ENCODE results near the gene OSBPL6.

Gene OSBPL6

DNA sequence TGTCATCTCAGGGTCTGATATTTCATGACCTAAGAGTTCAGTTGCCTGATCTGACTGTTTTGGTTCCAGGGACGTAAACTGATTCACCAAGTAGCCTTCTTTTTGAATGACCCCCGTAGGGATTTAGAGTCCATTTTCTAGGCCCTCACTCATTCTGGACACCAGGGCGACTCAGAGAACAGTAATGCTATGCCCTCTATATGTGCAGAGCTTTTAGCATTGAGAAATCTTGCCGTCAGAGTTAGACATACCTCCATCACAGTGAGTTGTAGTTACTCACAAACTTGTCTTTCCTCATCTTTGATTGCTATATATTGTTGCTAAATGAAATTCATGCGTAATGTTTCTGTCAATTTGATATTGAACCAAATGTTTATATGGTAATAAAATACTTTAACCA lies 92.3 kb downstream of the OSBPL6 start:
- Mint-ChIP-seq H3K27ac (no peak overlapping the region), H3K36me3 (no peaks in the 10 kb centered on the region), H3K4me1 (no peaks in the 10 kb centered on the region), H3K9me3 (no peaks in the 10 kb centered on the region), H3K4me3 (no peak overlapping the region)
- ATAC-seq (no peak), DNase-seq (ENCODE audit: low spot score in 2 of 2) (no peak)

DNA sequence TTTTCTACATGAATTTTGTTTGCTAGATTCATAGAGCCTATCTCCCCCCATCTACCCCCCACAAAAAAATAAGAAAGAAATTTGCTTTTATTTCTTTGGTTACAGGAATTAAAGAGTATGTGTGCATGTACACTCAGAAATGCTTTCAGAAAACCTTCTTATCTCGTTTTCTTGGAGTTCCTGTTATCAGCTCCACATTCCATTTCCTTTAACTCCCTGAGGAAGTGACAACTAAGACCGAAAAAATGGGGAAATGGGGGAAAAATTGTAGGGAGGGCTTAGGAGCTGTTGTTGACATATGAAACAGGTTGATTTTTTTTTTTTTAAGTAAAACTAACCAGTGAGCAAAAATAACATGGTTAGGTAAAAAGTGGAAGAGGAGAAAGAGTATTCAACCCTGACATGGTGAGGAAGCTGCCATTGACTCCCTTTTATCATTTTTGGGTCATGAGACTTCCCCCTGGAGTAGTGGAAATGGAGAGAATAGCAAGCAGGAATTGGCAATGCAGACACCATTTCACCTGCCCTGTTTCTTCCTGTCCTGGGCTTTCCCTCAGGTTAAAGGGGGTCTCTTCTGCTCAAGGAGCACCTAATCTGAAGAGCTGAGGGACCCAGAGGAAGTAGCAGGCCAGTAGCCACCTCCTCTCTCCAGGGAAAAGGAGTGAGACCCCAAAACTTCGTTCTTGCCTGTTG lies 93.5 kb downstream of the OSBPL6 start:
- DNase-seq (ENCODE audit: low spot score in 2 of 2) = no peak
- Mint-ChIP-seq H3K36me3 (no peaks in the 10 kb centered on the region), H3K27ac (no peak overlapping the region), H3K4me3 (no peak overlapping the region), H3K4me1 (no peaks in the 10 kb centered on the region), H3K9me3 (no peaks in the 10 kb centered on the region)
- no peak for ATAC-seq

- H3K27ac Mint-ChIP-seq = no peak overlapping the region
- DNase-seq (ENCODE audit: low spot score in 2 of 2) = no peak
- H3K4me3 Mint-ChIP-seq = no peak overlapping the region
- no peak for ATAC-seq
- H3K4me1 Mint-ChIP-seq = no peaks in the 10 kb centered on the region
- no peaks in the 10 kb centered on the region for H3K9me3 Mint-ChIP-seq
- no peaks in the 10 kb centered on the region for H3K36me3 Mint-ChIP-seq
Observed at GRCh38 chr2:178291703-178292102, 97.4 kb downstream of the OSBPL6 start.

- ATAC-seq (no peak), DNase-seq (ENCODE audit: low spot score in 2 of 2) (no peak)
- Mint-ChIP-seq H3K4me3 (no peak overlapping the region), H3K27ac (no peak overlapping the region), H3K4me1 (no peaks in the 10 kb centered on the region), H3K36me3 (no peaks in the 10 kb centered on the region), H3K9me3 (no peaks in the 10 kb centered on the region)
Observed at GRCh38 chr2:178292586-178292985, 98.3 kb downstream of the OSBPL6 start.

DNA sequence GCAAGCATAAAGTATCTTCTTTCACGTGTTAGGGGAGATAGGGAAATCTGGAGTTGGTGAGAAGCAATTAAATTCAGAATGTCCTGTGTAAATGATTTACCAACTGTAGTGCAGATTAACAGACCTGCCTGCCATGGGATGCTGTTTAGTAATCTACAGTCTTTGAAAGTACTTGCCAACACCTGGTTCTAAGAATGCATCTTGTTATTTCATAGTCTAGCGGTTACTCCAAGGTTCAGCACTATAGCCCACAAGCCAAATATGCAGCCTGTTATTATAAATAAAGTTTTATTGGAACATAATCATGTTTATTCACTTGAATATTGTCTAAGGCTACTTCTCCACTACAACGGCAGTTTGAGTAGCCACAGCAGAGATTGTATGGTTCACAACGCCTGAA lies 100.8 kb downstream of the OSBPL6 start:
- Mint-ChIP-seq H3K4me3 (no peak overlapping the region), H3K4me1 (no peaks in the 10 kb centered on the region), H3K27ac (no peak overlapping the region), H3K36me3 (no peaks in the 10 kb centered on the region), H3K9me3 (no peaks in the 10 kb centered on the region)
- ATAC-seq (no peak), DNase-seq (ENCODE audit: low spot score in 2 of 2) (no peak)

GRCh38 chr2:178295906-178296305 lies 101.6 kb downstream of the OSBPL6 start:
- ATAC-seq (no peak), DNase-seq (ENCODE audit: low spot score in 2 of 2) (no peak)
- Mint-ChIP-seq H3K9me3 (no peaks in the 10 kb centered on the region), H3K4me1 (no peaks in the 10 kb centered on the region), H3K36me3 (no peaks in the 10 kb centered on the region), H3K4me3 (no peak overlapping the region), H3K27ac (no peak overlapping the region)

GRCh38 chr2:178296394-178297090 lies 102.2 kb downstream of the OSBPL6 start:
- no peak overlapping the region for H3K27ac Mint-ChIP-seq
- H3K9me3 Mint-ChIP-seq = no peaks in the 10 kb centered on the region
- H3K4me1 Mint-ChIP-seq = no peaks in the 10 kb centered on the region
- no peak for DNase-seq (ENCODE audit: low spot score in 2 of 2)
- no peak for ATAC-seq
- H3K36me3 Mint-ChIP-seq = no peaks in the 10 kb centered on the region
- no peak overlapping the region for H3K4me3 Mint-ChIP-seq

GRCh38 chr2:178297091-178297411 lies 102.7 kb downstream of the OSBPL6 start:
- Mint-ChIP-seq H3K4me3 (no peak overlapping the region), H3K36me3 (no peaks in the 10 kb centered on the region), H3K9me3 (no peaks in the 10 kb centered on the region), H3K4me1 (no peaks in the 10 kb centered on the region), H3K27ac (no peak overlapping the region)
- ATAC-seq (no peak), DNase-seq (ENCODE audit: low spot score in 2 of 2) (no peak)

DNA sequence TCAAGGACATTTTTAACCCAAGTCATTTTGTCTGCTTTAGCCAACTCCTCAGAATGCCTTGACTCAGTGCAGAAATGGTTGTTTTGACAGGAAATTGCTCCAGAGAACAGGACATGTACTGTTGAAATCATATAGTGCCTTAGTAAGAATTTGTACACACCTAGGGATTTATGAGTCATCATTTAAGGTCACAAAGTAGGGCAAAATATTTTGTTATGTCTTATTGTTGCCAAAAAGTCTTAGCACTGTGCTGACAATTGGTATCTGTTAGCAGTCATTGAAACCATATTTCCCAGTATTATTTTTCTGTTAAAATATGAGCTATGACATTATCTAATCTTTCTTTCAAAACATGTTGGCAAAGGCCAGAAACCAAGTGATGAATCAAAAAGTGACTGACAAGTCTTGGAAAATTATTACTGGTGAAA lies 104.5 kb downstream of the OSBPL6 start:
- no peak overlapping the region for H3K4me3 Mint-ChIP-seq
- no peak for ATAC-seq

GRCh38 chr2:178301649-178302238 lies 107.4 kb downstream of the OSBPL6 start:
- no peaks in the 10 kb centered on the region for H3K9me3 Mint-ChIP-seq
- H3K4me3 Mint-ChIP-seq = no peak overlapping the region
- ATAC-seq = no peak
- DNase-seq (ENCODE audit: low spot score in 2 of 2) = no peak
- H3K36me3 Mint-ChIP-seq = no peaks in the 10 kb centered on the region
- no peak overlapping the region for H3K27ac Mint-ChIP-seq
- no peaks in the 10 kb centered on the region for H3K4me1 Mint-ChIP-seq

More for the DNA sequence above, 104.5 kb downstream of the OSBPL6 start:
- H3K27ac Mint-ChIP-seq = no peak overlapping the region
- DNase-seq (ENCODE audit: low spot score in 2 of 2) = no peak
- H3K4me1 Mint-ChIP-seq = no peaks in the 10 kb centered on the region
- H3K9me3 Mint-ChIP-seq = no peaks in the 10 kb centered on the region
- no peaks in the 10 kb centered on the region for H3K36me3 Mint-ChIP-seq

DNA sequence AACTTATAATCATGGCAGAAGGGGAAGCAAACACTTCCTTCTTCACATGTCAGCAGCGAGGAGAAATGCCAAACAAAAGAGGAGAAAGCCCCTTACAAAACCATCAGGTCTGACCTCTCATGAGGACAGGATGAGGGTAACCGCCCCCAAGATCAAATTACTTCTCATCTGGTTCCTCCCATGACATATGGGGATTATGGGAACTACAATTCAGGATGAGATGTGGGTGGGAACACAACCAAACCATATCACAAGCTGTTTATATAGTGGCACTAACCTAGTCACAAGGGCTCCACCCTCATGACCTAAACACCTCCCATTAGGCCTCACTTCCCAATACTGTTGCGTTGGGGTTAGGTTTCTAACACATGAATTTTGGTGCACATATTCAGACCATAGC lies 110.0 kb downstream of the OSBPL6 start:
- no peak for ATAC-seq
- H3K27ac Mint-ChIP-seq = no peak overlapping the region
- no peaks in the 10 kb centered on the region for H3K4me1 Mint-ChIP-seq
- no peak for DNase-seq (ENCODE audit: low spot score in 2 of 2)
- no peaks in the 10 kb centered on the region for H3K9me3 Mint-ChIP-seq
- H3K36me3 Mint-ChIP-seq = no peaks in the 10 kb centered on the region
- H3K4me3 Mint-ChIP-seq = no peak overlapping the region

DNA sequence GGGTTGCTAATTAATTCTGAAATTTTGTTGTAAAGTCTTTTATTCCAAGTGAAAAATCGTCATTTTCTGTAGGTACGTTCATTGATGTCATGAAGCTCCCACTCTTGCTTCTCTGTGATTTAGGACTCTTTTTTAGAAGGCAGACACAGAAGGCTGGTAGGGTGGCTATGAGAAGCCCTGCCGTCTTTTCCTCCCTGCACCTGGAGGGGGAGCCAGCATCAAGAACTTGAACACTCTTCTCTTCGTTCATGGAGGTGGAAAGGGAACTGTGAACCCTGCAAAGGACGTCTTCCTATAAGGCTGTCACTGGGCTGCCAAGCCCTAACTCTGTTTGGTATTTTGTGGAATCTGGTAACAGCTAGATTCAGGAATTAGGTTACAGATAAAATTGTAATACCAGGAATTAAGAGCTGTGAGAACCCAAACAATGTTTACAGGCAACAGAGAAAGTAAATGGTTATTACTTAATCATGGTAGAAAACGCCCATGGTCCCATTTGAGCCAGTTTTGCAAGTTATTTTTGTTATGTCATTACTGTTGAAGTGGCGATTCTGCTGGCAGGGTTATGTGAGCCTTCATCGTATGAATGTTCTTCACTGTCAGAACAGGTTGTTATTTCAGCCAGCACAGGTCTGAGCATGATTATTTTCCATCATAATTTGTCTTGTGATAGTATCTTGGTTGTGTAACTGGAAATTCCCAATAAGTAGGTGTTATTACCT lies 112.2 kb downstream of the OSBPL6 start:
- peak; percentile 72 for ATAC-seq
- H3K27ac Mint-ChIP-seq = no peak overlapping the region

GRCh38 chr2:178307650-178308049 lies 113.3 kb downstream of the OSBPL6 start:
- ATAC-seq = no peak
- Mint-ChIP-seq H3K4me3 (no peak overlapping the region), H3K9me3 (no peaks in the 10 kb centered on the region), H3K4me1 (no peaks in the 10 kb centered on the region), H3K27ac (no peak overlapping the region), H3K36me3 (no peaks in the 10 kb centered on the region)
- DNase-seq (ENCODE audit: low spot score in 2 of 2) = no peak

More for the DNA sequence above, 112.2 kb downstream of the OSBPL6 start:
- DNase-seq (ENCODE audit: low spot score in 2 of 2) = peak in 1 of 2 donors; percentile 62
- H3K9me3 Mint-ChIP-seq = no peaks in the 10 kb centered on the region
- no peak overlapping the region for H3K4me3 Mint-ChIP-seq
- no peaks in the 10 kb centered on the region for H3K36me3 Mint-ChIP-seq
- H3K4me1 Mint-ChIP-seq = no peaks in the 10 kb centered on the region

- H3K27ac Mint-ChIP-seq = no peak overlapping the region
- no peaks in the 10 kb centered on the region for H3K36me3 Mint-ChIP-seq
- no peaks in the 10 kb centered on the region for H3K4me1 Mint-ChIP-seq
- ATAC-seq (no peak), DNase-seq (ENCODE audit: low spot score in 2 of 2) (no peak)
- H3K9me3 Mint-ChIP-seq = no peaks in the 10 kb centered on the region
- no peak overlapping the region for H3K4me3 Mint-ChIP-seq
Observed at GRCh38 chr2:178309541-178309940, 115.2 kb downstream of the OSBPL6 start.

- DNase-seq (ENCODE audit: low spot score in 2 of 2) (no peak), ATAC-seq (no peak)
- H3K36me3 Mint-ChIP-seq = no peaks in the 10 kb centered on the region
- H3K4me3 Mint-ChIP-seq = no peak overlapping the region
- no peaks in the 10 kb centered on the region for H3K4me1 Mint-ChIP-seq
- H3K9me3 Mint-ChIP-seq = no peaks in the 10 kb centered on the region
- H3K27ac Mint-ChIP-seq = no peak overlapping the region
Observed at GRCh38 chr2:178315078-178315477, 120.8 kb downstream of the OSBPL6 start.

Measured in stimulated activated effector memory CD8-positive, alpha-beta T cell treated with anti-CD3 and anti-CD28 coated beads, Interleukin-12 subunit alpha, Interleukin-12 subunit beta, amount 100 ng/mL, for 72 hours (primary cell).